ENCODE data around the gene PTBP1. TPM values are rescaled to one million over a fixed set of nuclear protein-coding genes. Genes with fewer than 3 reads are reported as not detected.
"Not testable (repeated sequence)": the region's sequence is repeated elsewhere in the genome, so short reads cannot be mapped to it uniquely, and the experiment has no call there.

The PTBP1 gene
- total RNA-seq, 1 experiment from 2014 or later: 246 TPM

GRCh38 chr19:853614-854220 is 56.5 kb downstream of the PTBP1 start:
- DNase-seq (ENCODE audit: low read depth): not testable (repeated sequence)

- no peak for DNase-seq (ENCODE audit: low read depth)
Observed at GRCh38 chr19:854549-854948, 57.3 kb downstream of the PTBP1 start.

GRCh38 chr19:855142-855541 is 57.9 kb downstream of the PTBP1 start:
- no peak for DNase-seq (ENCODE audit: low read depth)

- DNase-seq (ENCODE audit: low read depth): no peak
Observed at GRCh38 chr19:855566-856120, 58.4 kb downstream of the PTBP1 start.

- no peak for DNase-seq (ENCODE audit: low read depth)
Observed at GRCh38 chr19:858284-858683, 61.0 kb downstream of the PTBP1 start.

GRCh38 chr19:858868-859843 is 61.9 kb downstream of the PTBP1 start, which contains the start of gene CFD:
Gene CFD, plus strand, starts transcription at chr19:859664. Its CDS starts 26 bp downstream, at chr19:859690.
- peak; percentile 47 for DNase-seq (ENCODE audit: low read depth)

- no peak for DNase-seq (ENCODE audit: low read depth)
Observed at GRCh38 chr19:861141-861755, 64.0 kb downstream of the PTBP1 start.

Other genes starting within 250 kb of the PTBP1 start
- 501 and 514 TPM in 2 replicates for gene BSG, start 224.9 kb upstream of the PTBP1 start, total RNA-seq (2014; rRNA removed; shearing (Covaris generic))
- gene HCN2, start 207.6 kb upstream of the PTBP1 start, total RNA-seq (2014; rRNA removed; shearing (Covaris generic)): 0.09 and 0.97 TPM in 2 replicates
- 92.3 and 96.8 TPM in 2 replicates for gene POLRMT, start 163.9 kb upstream of the PTBP1 start, total RNA-seq (2014; rRNA removed; shearing (Covaris generic))
- not detected in 2 replicates for gene FGF22, start 157.6 kb upstream of the PTBP1 start, total RNA-seq (2014; rRNA removed; shearing (Covaris generic))
- gene RNF126, start 134.2 kb upstream of the PTBP1 start, total RNA-seq (2014; rRNA removed; shearing (Covaris generic)): 58.2 and 62.7 TPM in 2 replicates
- 104 and 119 TPM in 2 replicates for gene FSTL3, start 121.1 kb upstream of the PTBP1 start, total RNA-seq (2014; rRNA removed; shearing (Covaris generic))
- not detected in 2 replicates for gene PRSS57, start 102.0 kb upstream of the PTBP1 start, total RNA-seq (2014; rRNA removed; shearing (Covaris generic))
- gene PALM, start 88.5 kb upstream of the PTBP1 start, total RNA-seq (2014; rRNA removed; shearing (Covaris generic)): 1.1 and 7.7 TPM in 2 replicates
- gene MISP, start 46.3 kb upstream of the PTBP1 start, total RNA-seq (2014; rRNA removed; shearing (Covaris generic)): 1.5 and 2.0 TPM in 2 replicates
- 0.11 and 1.2 TPM in 2 replicates for gene PLPPR3, start 24.5 kb downstream of the PTBP1 start, total RNA-seq (2014; rRNA removed; shearing (Covaris generic))
- not detected in 2 replicates for gene AZU1, start 30.4 kb downstream of the PTBP1 start, total RNA-seq (2014; rRNA removed; shearing (Covaris generic))
- gene PRTN3, start 43.5 kb downstream of the PTBP1 start, total RNA-seq (2014; rRNA removed; shearing (Covaris generic)): not detected in 2 replicates
- gene ELANE, start 54.9 kb downstream of the PTBP1 start, total RNA-seq (2014; rRNA removed; shearing (Covaris generic)): not detected in 2 replicates
- 5.7 and 18.2 TPM in 2 replicates for gene CFD, start 62.2 kb downstream of the PTBP1 start, total RNA-seq (2014; rRNA removed; shearing (Covaris generic))
- 20.4 and 25.9 TPM in 2 replicates for gene MED16, start 95.7 kb downstream of the PTBP1 start, total RNA-seq (2014; rRNA removed; shearing (Covaris generic))
- not detected in 2 replicates for gene RNU6-9, start 96.0 kb downstream of the PTBP1 start, total RNA-seq (2014; rRNA removed; shearing (Covaris generic))
- 35.8 and 40.8 TPM in 2 replicates for gene R3HDM4, start 115.8 kb downstream of the PTBP1 start, total RNA-seq (2014; rRNA removed; shearing (Covaris generic))
- gene KISS1R, start 119.9 kb downstream of the PTBP1 start, total RNA-seq (2014; rRNA removed; shearing (Covaris generic)): not detected in 2 replicates
- 5.9 and 12.0 TPM in 2 replicates for gene ARID3A, start 128.6 kb downstream of the PTBP1 start, total RNA-seq (2014; rRNA removed; shearing (Covaris generic))
- 73.1 and 92.5 TPM in 2 replicates for gene WDR18, start 186.9 kb downstream of the PTBP1 start, total RNA-seq (2014; rRNA removed; shearing (Covaris generic))
- gene GRIN3B, start 203.0 kb downstream of the PTBP1 start, total RNA-seq (2014; rRNA removed; shearing (Covaris generic)): not detected in 2 replicates
- 79.1 and 81.7 TPM in 2 replicates for gene TMEM259, start 223.7 kb downstream of the PTBP1 start, total RNA-seq (2014; rRNA removed; shearing (Covaris generic))
- gene RNU6-2, start 224.1 kb downstream of the PTBP1 start, total RNA-seq (2014; rRNA removed; shearing (Covaris generic)): not detected in 2 replicates
- 162 and 166 TPM in 2 replicates for gene CNN2, start 229.2 kb downstream of the PTBP1 start, total RNA-seq (2014; rRNA removed; shearing (Covaris generic))
- 0.89 and 0.97 TPM in 2 replicates for gene ABCA7, start 242.7 kb downstream of the PTBP1 start, total RNA-seq (2014; rRNA removed; shearing (Covaris generic))